Upper lobe of left lung (tissue), 6 donors: ENCODE data around the gene GNGT2. TPM values are rescaled to one million over a fixed set of nuclear protein-coding genes. Genes with fewer than 3 reads are reported as not detected.
A peak's percentile ranks its signal among the peaks of the same experiment; 100 is the strongest.

Source experiments
- ATAC-seq, 2 donors: fragments of 200-7000 bp; cut with Tn5 transposase; one replicate each; pipeline ENCODE4 v1.9.1; 2022; ENCODE audit warnings: mild to moderate bottlenecking in 2 of 2, moderate library complexity in 2 of 2; ENCODE audit not compliant: low FRiP score in 2 of 2
- DNase-seq, 2 donors: peaks; one replicate each; pipeline ENCODE4 v3.0.0-alpha.2; 2019 to 2020
- H3K27ac ChIP-seq, 4 donors: fragments of 200-600 bp; sonication (generic); one replicate each; pipeline ENCODE4 v1.5.1; 2016 to 2019
- H3K27me3 ChIP-seq, 4 donors: fragments of 200-600 bp; sonication (generic); one replicate each; pipeline ENCODE4 v1.5.1; 2017 to 2019
- H3K36me3 ChIP-seq, 4 donors: fragments of 200-600 bp; sonication (generic); one replicate each; pipeline ENCODE4 v1.5.1; 2016 to 2019
- H3K4me1 ChIP-seq, 4 donors: fragments of 200-600 bp; sonication (generic); one replicate each; pipeline ENCODE4 v1.5.1; 2018 to 2019
- H3K4me3 ChIP-seq, 4 donors: fragments of 200-600 bp; sonication (generic); one replicate each; pipeline ENCODE4 v1.5.1; 2017 to 2019; ENCODE audit warnings: mild to moderate bottlenecking in 2 of 4, moderate library complexity in 1 of 4
- H3K9me3 ChIP-seq, 4 donors: fragments of 200-600 bp; sonication (generic); one replicate each; pipeline ENCODE4 v1.5.1; 2018 to 2019
- EP300 ChIP-seq, 4 donors: sonication (generic); formaldehyde crosslinking; IDR thresholded peaks; one replicate each; pipeline ENCODE4 v1.5.1; 2017; ENCODE audit warnings: antibody characterized with exemption in 4 of 4, control low read depth in 2 of 4
- POLR2A ChIP-seq, 4 donors: fragments of 450-650 bp; IDR thresholded peaks; one replicate each; pipeline ENCODE4 v1.5.1; 2016 to 2017; ENCODE audit warnings: antibody characterized with exemption in 4 of 4, mild to moderate bottlenecking in 2 of 4
- POLR2AphosphoS5 ChIP-seq, 2 donors: sonication (generic); formaldehyde crosslinking; IDR thresholded peaks; one replicate each; pipeline ENCODE4 v1.5.1; 2017; ENCODE audit warnings: antibody characterized with exemption in 2 of 2
- WGBS, 2 donors: methylation state at CpG; one replicate each; pipeline ENCODE4 v1.1.5; 2017 to 2018; 5-methylcytosine and 5-hydroxymethylcytosine counted together
- total RNA-seq, 6 donors: library from RNA; depleted of rRNA in 4 of 6; stranded (reverse); fragments of >200 nt in 4 of 6; gene quantifications; one replicate each; pipeline versions ENCODE4 v1.1.0 to v1.2.1, GENCODE V29; 2016 to 2021
- TF ChIP-seq, protein P1 (sequence below), 6 experiments: fragments of 450-650 bp in 4 of 6; fragments of 200-600 bp in 2 of 6; sonication (generic) in 2 of 6; IDR thresholded peaks; one replicate each; pipeline ENCODE4 v1.5.1; 2016 to 2019; ENCODE audit warnings: antibody characterized with exemption in 6 of 6
- donor health status: DM: no; HTN: no; CAD: no; lungs with moderate emphysema.
- donor health status: DM: no; HTN: yes; CAD: no; lungs with severe emphysema.

GNGT2 gene
- total RNA-seq, 6 donors from 2014 or later = 1.1 to 22.5 (median 9.9) TPM

DNA sequence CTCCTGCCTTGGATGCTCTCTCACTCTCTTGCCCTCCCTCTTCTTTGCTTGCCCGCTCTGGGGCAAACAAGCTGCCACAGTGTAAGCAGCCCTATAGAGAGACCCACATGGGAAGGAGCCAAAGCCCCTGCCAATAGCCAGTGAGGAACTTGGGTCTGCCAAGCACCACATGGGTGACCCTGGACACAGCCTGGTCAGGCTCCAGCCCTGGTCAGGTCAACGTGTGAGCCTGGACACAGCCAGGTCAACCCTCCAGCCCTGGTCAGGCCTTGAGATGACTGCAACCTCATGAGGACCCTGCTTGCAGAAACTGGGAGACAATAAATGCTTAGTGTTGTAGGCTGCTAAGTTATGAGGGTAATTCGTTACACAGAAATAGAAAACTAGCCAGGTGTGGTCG lies 34.5 kb upstream of the GNGT2 start:
- 80 to 92% methylated on average over 4 of the region's 4 CpGs for WGBS, 2 donors
- Histone ChIP-seq H3K4me1 (peaks cover 0 to 7% (median 2%) of the 10 kb centered on the region in 4 donors), H3K9me3 (no peaks in the 10 kb centered on the region), H3K4me3 (no peak overlapping the region), H3K27ac (no peak overlapping the region), H3K27me3 (no peaks in the 10 kb centered on the region), H3K36me3 (no peaks in the 10 kb centered on the region)
- TF ChIP-seq, protein P1, sequence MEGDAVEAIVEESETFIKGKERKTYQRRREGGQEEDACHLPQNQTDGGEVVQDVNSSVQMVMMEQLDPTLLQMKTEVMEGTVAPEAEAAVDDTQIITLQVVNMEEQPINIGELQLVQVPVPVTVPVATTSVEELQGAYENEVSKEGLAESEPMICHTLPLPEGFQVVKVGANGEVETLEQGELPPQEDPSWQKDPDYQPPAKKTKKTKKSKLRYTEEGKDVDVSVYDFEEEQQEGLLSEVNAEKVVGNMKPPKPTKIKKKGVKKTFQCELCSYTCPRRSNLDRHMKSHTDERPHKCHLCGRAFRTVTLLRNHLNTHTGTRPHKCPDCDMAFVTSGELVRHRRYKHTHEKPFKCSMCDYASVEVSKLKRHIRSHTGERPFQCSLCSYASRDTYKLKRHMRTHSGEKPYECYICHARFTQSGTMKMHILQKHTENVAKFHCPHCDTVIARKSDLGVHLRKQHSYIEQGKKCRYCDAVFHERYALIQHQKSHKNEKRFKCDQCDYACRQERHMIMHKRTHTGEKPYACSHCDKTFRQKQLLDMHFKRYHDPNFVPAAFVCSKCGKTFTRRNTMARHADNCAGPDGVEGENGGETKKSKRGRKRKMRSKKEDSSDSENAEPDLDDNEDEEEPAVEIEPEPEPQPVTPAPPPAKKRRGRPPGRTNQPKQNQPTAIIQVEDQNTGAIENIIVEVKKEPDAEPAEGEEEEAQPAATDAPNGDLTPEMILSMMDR (IDR thresholded peaks at IDR 0.05) = no peak
- TF ChIP-seq POLR2A (IDR thresholded peaks at IDR 0.05) (no peak), POLR2AphosphoS5 (IDR thresholded peaks at IDR 0.05) (no peak), EP300 (IDR thresholded peaks at IDR 0.05) (no peak)
- DNase-seq (no peak), ATAC-seq (peak in 1 of 2 donors; percentile 65)

GRCh38 chr17:49242813-49243212 lies 32.4 kb upstream of the GNGT2 start:
- ATAC-seq = no peak
- H3K36me3 ChIP-seq = no peaks in the 10 kb centered on the region
- TF ChIP-seq POLR2AphosphoS5 (IDR thresholded peaks at IDR 0.05) (no peak), POLR2A (IDR thresholded peaks at IDR 0.05) (no peak), EP300 (IDR thresholded peaks at IDR 0.05) (no peak)
- TF ChIP-seq, protein P1 (IDR thresholded peaks at IDR 0.05) = no peak
- H3K27ac ChIP-seq = no peak overlapping the region
- H3K4me3 ChIP-seq = no peak overlapping the region
- 86 to 94% methylated on average over 5 of the region's 5 CpGs for WGBS, 2 donors
- no peak for DNase-seq
- no peaks in the 10 kb centered on the region for H3K27me3 ChIP-seq
- H3K4me1 ChIP-seq = no peaks in the 10 kb centered on the region
- no peaks in the 10 kb centered on the region for H3K9me3 ChIP-seq

DNA sequence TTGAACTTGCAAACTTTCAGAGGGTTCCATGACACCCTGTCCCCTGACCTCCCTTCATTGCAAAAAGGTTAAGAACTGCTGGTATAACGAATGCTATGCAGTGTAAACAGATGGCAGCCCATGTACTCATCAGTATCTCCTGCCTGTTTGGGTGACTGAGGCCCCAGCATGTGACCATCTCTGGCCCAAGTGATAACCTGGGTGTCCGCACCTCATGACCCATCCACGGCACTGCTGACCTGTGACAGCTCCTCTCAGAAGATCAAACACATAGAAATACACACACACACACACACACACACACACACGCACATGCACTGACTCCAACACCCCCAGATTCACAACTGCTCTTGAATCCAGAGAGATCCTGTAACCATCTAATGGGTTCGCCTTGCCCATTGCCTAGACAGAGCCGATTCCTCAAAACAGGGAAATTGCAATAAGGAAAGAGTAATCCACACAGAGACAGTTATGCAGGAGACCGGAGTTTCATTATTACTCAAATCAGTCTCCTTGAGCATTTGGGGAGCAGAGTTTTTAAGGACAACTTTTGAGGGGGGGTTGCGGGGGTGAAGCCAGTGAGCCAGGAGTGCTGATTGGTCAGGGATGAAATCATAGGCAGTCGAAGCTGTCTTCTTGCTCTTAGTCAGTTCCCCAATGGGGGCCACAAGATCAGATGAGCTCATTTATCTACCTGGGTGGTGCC lies 31.5 kb upstream of the GNGT2 start:
- WGBS, 2 donors = 73 to 82% methylated on average over 9 of the region's 9 CpGs
- no peak for ATAC-seq
- Histone ChIP-seq H3K9me3 (no peaks in the 10 kb centered on the region), H3K36me3 (no peaks in the 10 kb centered on the region), H3K27ac (no peak overlapping the region), H3K4me1 (no peaks in the 10 kb centered on the region), H3K27me3 (no peaks in the 10 kb centered on the region), H3K4me3 (no peak overlapping the region)
- TF ChIP-seq EP300 (IDR thresholded peaks at IDR 0.05) = no peak
- no peak for TF ChIP-seq POLR2A (IDR thresholded peaks at IDR 0.05)
- no peak for TF ChIP-seq POLR2AphosphoS5 (IDR thresholded peaks at IDR 0.05)
- TF ChIP-seq, protein P1 (IDR thresholded peaks at IDR 0.05) = no peak
- DNase-seq = no peak

DNA sequence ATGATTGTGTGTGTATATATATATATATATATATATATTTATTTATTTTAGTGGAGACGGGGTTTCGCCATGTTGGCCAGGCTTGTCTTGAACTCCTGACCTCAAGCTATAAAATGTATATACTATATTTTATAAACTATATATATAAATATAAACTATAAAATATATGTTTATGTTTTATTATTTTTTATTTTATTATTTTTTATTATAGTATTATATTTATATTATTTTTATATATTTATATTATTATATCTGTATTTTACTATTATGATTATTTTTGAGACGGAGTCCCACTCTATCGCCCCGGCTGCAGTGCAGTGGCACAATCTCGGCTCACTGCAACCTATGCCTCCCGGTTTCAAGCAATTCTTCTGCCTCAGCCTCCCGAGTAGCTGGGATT lies 30.7 kb upstream of the GNGT2 start:
- no peaks in the 10 kb centered on the region for H3K27me3 ChIP-seq
- H3K27ac ChIP-seq = no peak overlapping the region
- no peak for ATAC-seq
- WGBS, 2 donors = 85 to 87% methylated on average over 8 of the region's 8 CpGs
- H3K4me1 ChIP-seq = no peaks in the 10 kb centered on the region
- H3K9me3 ChIP-seq = no peaks in the 10 kb centered on the region
- H3K36me3 ChIP-seq = no peaks in the 10 kb centered on the region
- no peak for DNase-seq
- TF ChIP-seq, protein P1 (IDR thresholded peaks at IDR 0.05) = no peak
- TF ChIP-seq POLR2AphosphoS5 (IDR thresholded peaks at IDR 0.05) (no peak), EP300 (IDR thresholded peaks at IDR 0.05) (no peak), POLR2A (IDR thresholded peaks at IDR 0.05) (no peak)
- H3K4me3 ChIP-seq = no peak overlapping the region

DNA sequence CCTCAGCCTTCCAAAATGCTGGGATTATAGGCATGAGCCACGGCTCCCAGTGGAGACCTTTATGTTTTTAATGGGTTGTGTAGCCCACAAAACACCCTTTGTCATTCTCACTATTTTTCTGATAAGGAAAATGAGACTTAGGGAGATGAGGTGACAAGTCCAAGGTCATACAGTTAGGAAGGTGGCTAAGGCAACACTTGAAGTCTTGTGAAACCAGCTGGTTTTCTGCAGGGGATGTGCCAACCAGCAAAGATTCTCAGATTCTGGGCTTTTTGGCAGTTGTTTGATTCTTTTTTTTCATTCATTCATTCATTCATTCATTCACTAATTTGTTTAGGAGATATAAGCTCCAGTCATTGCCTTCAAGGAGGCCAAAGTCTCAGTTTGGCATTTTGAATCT lies 30.2 kb upstream of the GNGT2 start:
- WGBS, 2 donors = 75 to 83% methylated on average over 1 of the region's 1 CpG
- ATAC-seq (no peak), DNase-seq (no peak)
- H3K36me3 ChIP-seq = no peaks in the 10 kb centered on the region
- no peaks in the 10 kb centered on the region for H3K4me1 ChIP-seq
- no peaks in the 10 kb centered on the region for H3K9me3 ChIP-seq
- TF ChIP-seq EP300 (IDR thresholded peaks at IDR 0.05) (no peak), POLR2A (IDR thresholded peaks at IDR 0.05) (no peak), POLR2AphosphoS5 (IDR thresholded peaks at IDR 0.05) (no peak)
- TF ChIP-seq, protein P1 (IDR thresholded peaks at IDR 0.05) = no peak
- no peak overlapping the region for H3K4me3 ChIP-seq
- no peaks in the 10 kb centered on the region for H3K27me3 ChIP-seq
- H3K27ac ChIP-seq = no peak overlapping the region
